GM13977 (cell line): ENCODE results near the gene GGTA1.
"Not testable (repeated sequence)": the region's sequence is repeated elsewhere in the genome, so short reads cannot be mapped to it uniquely, and the experiment has no call there.

Source experiments
- DNase-seq: peaks from one replicate; pipeline ENCODE4 v3.0.0; 2012; ENCODE audit warnings: low spot score
- CTCF ChIP-seq: IDR thresholded peaks from 2 replicates; pipeline ENCODE4 v1.5.1; 2012; ENCODE audit warnings: mild to moderate bottlenecking, control low read depth; ENCODE audit not compliant: insufficient read depth; ENCODE audit errors: extremely low read depth, missing control alignments
- in situ Hi-C: fragments of 300-500 bp; cut with MboI; formaldehyde crosslinking; loops from one replicate; pipeline ENCODE4 v1.12.0; 2022; ENCODE audit warnings: low sequenced_read_pairs, low pct_unique_long_range_greater_than_20kb, mixed read lengths, inconsistent platforms; ENCODE audit not compliant: unreplicated experiment

Gene GGTA1

DNA sequence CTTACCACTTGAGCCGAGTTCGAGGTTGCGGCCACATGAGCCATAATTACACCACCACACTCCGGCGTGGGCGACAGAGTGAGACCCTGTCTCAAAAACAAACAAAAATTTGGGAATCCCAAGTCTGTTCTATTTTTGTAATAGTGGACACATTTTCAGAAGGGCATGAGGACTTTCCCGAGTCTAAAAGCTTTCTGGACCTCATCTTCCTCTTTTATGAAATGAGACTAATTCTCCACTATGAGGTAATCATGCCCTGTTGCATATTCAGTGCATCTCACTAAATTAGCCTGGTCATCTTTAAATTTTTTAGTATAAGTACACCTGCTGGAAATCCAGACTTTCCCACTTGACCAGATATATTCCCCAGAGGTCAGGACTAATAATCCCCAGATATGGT, 55.7 kb downstream of the GGTA1 start:
- no peak for DNase-seq
- TF ChIP-seq CTCF, result no peak
- in situ Hi-C loops, result no loop called here

- in situ Hi-C loops, result no loop called here
- no peak for DNase-seq
- TF ChIP-seq CTCF, result no peak
Measured at GRCh38 chr9:121441165-121441564, 58.5 kb downstream of the GGTA1 start.

DNA sequence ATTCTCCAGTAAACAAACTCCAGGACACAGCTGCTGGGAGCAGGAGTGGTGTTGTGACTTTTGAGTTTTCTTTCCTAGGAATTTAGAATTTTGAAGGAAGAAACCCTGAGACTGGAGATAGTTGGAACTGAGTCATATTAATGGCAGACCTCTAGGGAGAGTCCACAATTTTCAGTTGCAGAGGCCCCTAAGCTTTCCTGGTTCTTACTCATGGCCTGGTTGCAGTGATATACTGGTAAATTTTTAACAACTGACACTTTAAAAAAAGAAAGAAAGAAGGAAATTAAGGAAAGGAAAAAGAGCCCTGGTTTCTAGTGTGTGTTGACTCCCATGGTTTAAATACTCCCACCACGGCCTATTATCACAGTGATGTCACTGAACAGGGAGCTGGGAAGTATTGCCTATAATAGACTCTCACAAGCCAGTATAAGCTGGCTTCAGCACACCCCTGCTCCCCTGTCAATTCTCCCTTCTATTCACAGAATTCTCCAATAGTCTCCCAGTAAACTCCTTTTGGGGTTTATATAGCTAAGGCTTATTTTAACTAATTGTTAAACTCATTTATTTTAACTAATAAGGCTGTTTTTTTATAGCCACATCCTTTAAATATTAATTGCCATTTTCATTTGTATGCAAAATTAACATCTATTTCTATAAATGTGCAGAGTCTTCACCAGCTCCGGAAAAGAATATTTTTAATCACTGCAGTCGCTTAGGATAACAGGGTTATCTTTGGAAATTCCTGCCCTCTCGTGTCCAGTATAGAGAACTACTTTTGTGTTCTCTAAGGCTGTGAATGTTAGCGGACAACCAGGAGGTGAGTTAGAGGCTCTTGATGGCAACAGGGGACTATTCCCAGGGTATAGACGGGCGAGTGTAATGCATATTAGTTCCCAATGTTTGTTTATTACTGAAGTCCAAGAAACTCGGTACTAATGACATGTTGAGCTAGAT, 59.7 kb downstream of the GGTA1 start:
- no peak for DNase-seq
- TF ChIP-seq CTCF, result no peak
- in situ Hi-C loops, result no loop called here

- in situ Hi-C loops, result no loop called here
- no peak for TF ChIP-seq CTCF
- no peak for DNase-seq
Measured at GRCh38 chr9:121439016-121439415, 60.6 kb downstream of the GGTA1 start.

DNA sequence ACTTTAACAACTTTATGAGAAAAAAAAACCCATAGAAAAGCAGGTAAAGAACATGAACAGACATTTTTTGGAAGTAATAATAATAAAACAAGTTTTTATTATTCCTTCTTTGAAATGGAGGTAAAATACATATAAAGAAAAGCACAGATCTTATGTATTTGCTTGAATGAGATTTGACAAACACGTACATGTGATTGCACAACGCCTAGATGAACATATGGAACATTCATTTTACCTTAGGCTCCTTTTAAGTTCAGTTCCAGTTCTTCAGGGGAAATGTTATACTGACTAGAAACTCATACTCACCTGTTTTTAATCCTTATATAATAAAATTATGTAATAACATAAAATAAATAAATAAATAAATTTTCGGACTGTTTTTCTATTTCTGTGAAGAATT, 61.8 kb downstream of the GGTA1 start:
- DNase-seq, result no peak
- in situ Hi-C loops, result no loop called here
- TF ChIP-seq CTCF, result no peak

GRCh38 chr9:121437046-121437445, 62.6 kb downstream of the GGTA1 start:
- in situ Hi-C loops, DNase-seq: not testable (repeated sequence)

GRCh38 chr9:121434969-121435368, 64.7 kb downstream of the GGTA1 start:
- no peak for DNase-seq
- in situ Hi-C loops, result no loop called here

More at GRCh38 chr9:121434969-121435368, 64.7 kb downstream of the GGTA1 start:
- no peak for TF ChIP-seq CTCF
